Measurements from ENCODE around the gene RFC4. TPM values are rescaled to one million over a fixed set of nuclear protein-coding genes. Genes with fewer than 3 reads are reported as not detected.

RFC4 gene
- total and polyA plus RNA-seq, 11 donors, result 4.6 to 21.0 (median 7.9) TPM

GRCh38 chr3:186841620-186842019, 35.3 kb upstream of the RFC4 start:
- H3K36me3 ChIP-seq, result no peaks in the 10 kb centered on the region
- intact Hi-C loops (cut with DNase I), result loop anchor here in 1 of 10 donors (10.0 kb wide), 1 partner anchor 233 kb away; no protein-coding TSS in a partner anchor
- TF ChIP-seq, protein P1, sequence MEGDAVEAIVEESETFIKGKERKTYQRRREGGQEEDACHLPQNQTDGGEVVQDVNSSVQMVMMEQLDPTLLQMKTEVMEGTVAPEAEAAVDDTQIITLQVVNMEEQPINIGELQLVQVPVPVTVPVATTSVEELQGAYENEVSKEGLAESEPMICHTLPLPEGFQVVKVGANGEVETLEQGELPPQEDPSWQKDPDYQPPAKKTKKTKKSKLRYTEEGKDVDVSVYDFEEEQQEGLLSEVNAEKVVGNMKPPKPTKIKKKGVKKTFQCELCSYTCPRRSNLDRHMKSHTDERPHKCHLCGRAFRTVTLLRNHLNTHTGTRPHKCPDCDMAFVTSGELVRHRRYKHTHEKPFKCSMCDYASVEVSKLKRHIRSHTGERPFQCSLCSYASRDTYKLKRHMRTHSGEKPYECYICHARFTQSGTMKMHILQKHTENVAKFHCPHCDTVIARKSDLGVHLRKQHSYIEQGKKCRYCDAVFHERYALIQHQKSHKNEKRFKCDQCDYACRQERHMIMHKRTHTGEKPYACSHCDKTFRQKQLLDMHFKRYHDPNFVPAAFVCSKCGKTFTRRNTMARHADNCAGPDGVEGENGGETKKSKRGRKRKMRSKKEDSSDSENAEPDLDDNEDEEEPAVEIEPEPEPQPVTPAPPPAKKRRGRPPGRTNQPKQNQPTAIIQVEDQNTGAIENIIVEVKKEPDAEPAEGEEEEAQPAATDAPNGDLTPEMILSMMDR (IDR thresholded peaks at IDR 0.05), result no peak
- no peak for TF ChIP-seq POLR2A (IDR thresholded peaks at IDR 0.05)
- H3K4me1 ChIP-seq, result no peaks in the 10 kb centered on the region
- H3K9me3 ChIP-seq, result no peaks in the 10 kb centered on the region
- WGBS, 4 donors, result 66 to 74% (median 71%) methylated on average over 4 of the region's 4 CpGs
- no peak overlapping the region for H3K4me3 ChIP-seq
- peaks cover 0 to 5% (median 0%) of the 10 kb centered on the region in 9 donors for H3K27me3 ChIP-seq
- no peak for DNase-seq
- no peak for ATAC-seq
- no peak overlapping the region for H3K27ac ChIP-seq

DNA sequence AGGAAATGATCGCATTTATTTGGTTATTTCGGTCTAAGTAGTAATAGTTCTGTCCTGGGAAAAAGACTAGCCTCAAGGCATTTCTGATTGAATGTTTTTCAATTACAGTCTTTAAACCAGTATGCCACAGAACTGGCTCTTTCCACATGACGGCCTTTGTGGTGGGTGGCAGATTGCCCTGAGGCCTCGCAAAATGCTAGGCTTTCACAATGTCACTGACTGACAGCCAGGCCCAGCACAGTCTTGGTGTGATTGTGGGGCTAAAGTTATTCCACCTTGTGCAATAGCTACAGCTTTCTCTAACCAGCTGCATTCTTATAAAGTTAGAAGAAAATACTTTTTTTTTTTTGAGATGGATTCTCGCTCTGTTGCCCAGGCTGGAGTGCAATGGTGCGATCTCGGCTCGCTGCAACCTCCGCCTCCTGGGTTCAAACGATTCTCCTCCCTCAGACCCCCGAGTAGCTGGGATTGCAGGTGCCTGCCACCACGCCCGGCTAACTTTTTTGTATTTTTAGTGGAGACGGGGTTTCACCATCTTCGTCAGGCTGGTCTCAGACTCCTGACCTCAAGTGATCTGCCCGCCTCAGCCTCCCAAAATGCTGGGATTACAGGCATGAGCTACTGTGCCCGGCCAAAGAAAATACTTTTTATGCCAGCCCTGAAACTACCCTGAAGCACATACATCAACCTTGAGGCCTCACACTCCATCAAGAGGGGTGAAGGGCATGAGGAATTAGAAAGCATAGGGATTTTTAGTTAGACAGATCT, 33.8 kb upstream of the RFC4 start:
- Histone ChIP-seq H3K4me1 (no peaks in the 10 kb centered on the region), H3K9me3 (no peaks in the 10 kb centered on the region), H3K27me3 (peaks cover 0 to under 1% (median 0%) of the 10 kb centered on the region in 9 donors), H3K27ac (no peak overlapping the region), H3K36me3 (no peaks in the 10 kb centered on the region), H3K4me3 (no peak overlapping the region)
- TF ChIP-seq POLR2A (IDR thresholded peaks at IDR 0.05), result no peak
- TF ChIP-seq, protein P1 (IDR thresholded peaks at IDR 0.05), result no peak
- intact Hi-C loops (cut with DNase I), result loop anchor here in 1 of 10 donors (10.0 kb wide), 1 partner anchor 235 kb away; no protein-coding TSS in a partner anchor
- DNase-seq, result no peak
- ATAC-seq, result no peak
- WGBS, 4 donors, result 92 to 95% (median 93%) methylated on average over 17 of the region's 17 CpGs

GRCh38 chr3:186832276-186832675, 26.0 kb upstream of the RFC4 start:
- TF ChIP-seq, protein P1 (IDR thresholded peaks at IDR 0.05), result no peak
- TF ChIP-seq POLR2A (IDR thresholded peaks at IDR 0.05), result no peak
- H3K36me3 ChIP-seq, result no peaks in the 10 kb centered on the region
- WGBS, 4 donors, result 79 to 89% (median 86%) methylated on average over 1 of the region's 1 CpG
- no peaks in the 10 kb centered on the region for H3K9me3 ChIP-seq
- ATAC-seq (no peak), DNase-seq (no peak)
- peaks cover 10 to 59% (median 35%) of the 10 kb centered on the region in 9 donors for H3K27me3 ChIP-seq
- peaks cover 0 to 13% (median 4%) of the 10 kb centered on the region in 12 donors for H3K4me1 ChIP-seq
- intact Hi-C loops (cut with DNase I), result no loop called here
- peak overlapping the region in 1 of 12 donors; percentile 5 for H3K27ac ChIP-seq
- no peak overlapping the region for H3K4me3 ChIP-seq

DNA sequence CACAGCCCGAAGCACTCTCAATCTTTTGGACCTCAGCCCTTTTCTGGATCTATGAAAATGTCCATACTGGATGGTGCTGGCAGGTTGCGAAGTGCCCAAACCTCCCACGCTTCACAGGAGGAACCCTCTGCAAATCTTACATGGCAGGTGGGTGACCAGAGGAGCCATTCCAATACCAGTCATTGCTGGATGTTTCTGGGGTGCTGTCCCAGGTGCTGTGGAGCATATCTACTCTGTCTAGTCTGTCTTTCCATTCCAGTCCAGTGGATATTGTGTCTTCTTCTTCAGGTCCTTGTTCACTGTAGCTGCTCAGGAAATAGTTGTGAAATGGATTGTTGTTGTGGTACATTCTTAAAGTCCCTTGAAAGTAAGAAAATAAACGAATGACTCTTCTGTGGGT, 25.5 kb upstream of the RFC4 start:
- H3K9me3 ChIP-seq, result no peaks in the 10 kb centered on the region
- H3K27me3 ChIP-seq, result peaks cover 10 to 59% (median 35%) of the 10 kb centered on the region in 9 donors
- peaks cover 0 to 13% (median 4%) of the 10 kb centered on the region in 12 donors for H3K4me1 ChIP-seq
- intact Hi-C loops (cut with DNase I), result no loop called here
- 60 to 85% (median 71%) methylated on average over 4 of the region's 4 CpGs for WGBS, 4 donors
- DNase-seq (no peak), ATAC-seq (no peak)
- no peak overlapping the region for H3K27ac ChIP-seq
- no peak overlapping the region for H3K4me3 ChIP-seq
- H3K36me3 ChIP-seq, result no peaks in the 10 kb centered on the region
- no peak for TF ChIP-seq POLR2A (IDR thresholded peaks at IDR 0.05)
- TF ChIP-seq, protein P1 (IDR thresholded peaks at IDR 0.05), result no peak

Data from heart left ventricle (tissue), 16 donors.